ENCODE data around the gene SBNO2.

SBNO2 gene

GRCh38 chr19:1145635-1146411 is 28.2 kb downstream of the SBNO2 start:
- intact Hi-C loops (cut with DNase I): no loop called here
- no peak for DNase-seq

GRCh38 chr19:1144741-1145140 is 29.3 kb downstream of the SBNO2 start:
- DNase-seq: no peak
- intact Hi-C loops (cut with DNase I): no loop called here

GRCh38 chr19:1143828-1144399 is 30.2 kb downstream of the SBNO2 start:
- intact Hi-C loops (cut with DNase I): no loop called here
- no peak for DNase-seq

- intact Hi-C loops (cut with DNase I): no loop called here
- no peak for DNase-seq
These were observed 32.1 kb downstream of the SBNO2 start for GRCh38 chr19:1141944-1142343.

GRCh38 chr19:1140272-1141027 is 33.6 kb downstream of the SBNO2 start:
- DNase-seq: no peak
- intact Hi-C loops (cut with DNase I): no loop called here

- intact Hi-C loops (cut with DNase I): no loop called here
These were observed 34.9 kb downstream of the SBNO2 start for GRCh38 chr19:1139126-1139525.

GRCh38 chr19:1138121-1138520 is 35.9 kb downstream of the SBNO2 start:
- intact Hi-C loops (cut with DNase I): no loop called here

More at GRCh38 chr19:1139126-1139525, 34.9 kb downstream of the SBNO2 start:
- DNase-seq: no peak

GRCh38 chr19:1136621-1137317 is 37.3 kb downstream of the SBNO2 start:
- intact Hi-C loops (cut with DNase I): no loop called here
- DNase-seq: no peak

More at GRCh38 chr19:1138121-1138520, 35.9 kb downstream of the SBNO2 start:
- DNase-seq: no peak

- DNase-seq: no peak
These were observed 37.9 kb downstream of the SBNO2 start for GRCh38 chr19:1136201-1136600.

GRCh38 chr19:1135454-1135853 is 38.6 kb downstream of the SBNO2 start:
- intact Hi-C loops (cut with DNase I): no loop called here
- no peak for DNase-seq

More at GRCh38 chr19:1136201-1136600, 37.9 kb downstream of the SBNO2 start:
- intact Hi-C loops (cut with DNase I): no loop called here

GRCh38 chr19:1134431-1134830 is 39.6 kb downstream of the SBNO2 start:
- no peak for DNase-seq
- intact Hi-C loops (cut with DNase I): no loop called here

- DNase-seq: peak in 1 of 42 donors; percentile 25
These were observed 40.6 kb downstream of the SBNO2 start for GRCh38 chr19:1133471-1133929.

GRCh38 chr19:1132552-1133383 is 41.3 kb downstream of the SBNO2 start:
- intact Hi-C loops (cut with DNase I): no loop called here
- no peak for DNase-seq

More at GRCh38 chr19:1133471-1133929, 40.6 kb downstream of the SBNO2 start:
- intact Hi-C loops (cut with DNase I): no loop called here

GRCh38 chr19:1131718-1132551 is 42.1 kb downstream of the SBNO2 start:
- intact Hi-C loops (cut with DNase I): no loop called here

GRCh38 chr19:1130771-1131717 is 43.0 kb downstream of the SBNO2 start:
- intact Hi-C loops (cut with DNase I): no loop called here
- no peak for DNase-seq

More at GRCh38 chr19:1131718-1132551, 42.1 kb downstream of the SBNO2 start:
- DNase-seq: peak in 39 of 42 donors; percentile 5 to 82 (median 57)

GRCh38 chr19:1129535-1129934 is 44.5 kb downstream of the SBNO2 start:
- intact Hi-C loops (cut with DNase I): no loop called here
- no peak for DNase-seq
